ENCODE results near the gene ZFTA.

Gene ZFTA

DNA sequence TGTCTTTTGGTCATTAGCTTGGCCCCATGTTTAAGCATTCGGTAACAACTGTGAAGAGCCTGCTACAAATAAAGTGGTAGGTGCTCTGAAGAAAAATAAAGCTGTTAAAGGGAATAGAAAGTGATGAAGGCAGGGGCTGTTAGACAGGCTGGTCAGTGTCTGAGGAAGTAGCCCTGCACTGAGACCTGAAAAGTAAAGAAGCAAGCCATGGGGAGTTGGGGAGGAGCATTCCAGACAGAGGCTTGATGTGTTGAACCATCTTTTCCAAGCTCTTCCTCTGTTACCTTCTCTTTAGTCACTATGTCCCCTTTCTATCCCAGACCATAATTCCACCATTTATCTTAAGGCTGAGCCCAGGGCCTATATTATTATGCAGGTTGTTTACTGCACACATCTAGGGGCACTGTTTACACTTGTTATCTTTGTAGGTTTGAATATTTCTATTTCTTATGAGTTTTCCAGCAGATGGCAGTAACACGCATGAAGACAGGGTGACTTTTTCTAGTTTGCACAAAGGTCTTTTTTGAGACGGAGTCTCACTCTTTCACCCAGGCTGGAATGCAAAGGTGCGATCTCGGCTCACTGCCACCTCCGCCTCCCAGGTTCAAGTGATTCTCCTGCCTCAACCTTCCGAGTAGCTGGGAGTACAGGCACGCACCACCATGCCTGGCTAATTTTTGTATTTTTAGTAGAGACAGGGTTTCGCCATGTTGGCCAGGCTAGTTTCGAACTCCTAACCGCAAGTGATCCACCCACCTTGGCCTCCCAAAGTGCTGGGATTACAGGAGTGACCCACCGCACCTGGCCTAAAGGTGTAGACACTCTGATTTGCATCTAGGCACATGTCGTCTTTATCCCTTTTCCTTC is 23.0 kb downstream of the ZFTA start:
- no peak for DNase-seq

DNA sequence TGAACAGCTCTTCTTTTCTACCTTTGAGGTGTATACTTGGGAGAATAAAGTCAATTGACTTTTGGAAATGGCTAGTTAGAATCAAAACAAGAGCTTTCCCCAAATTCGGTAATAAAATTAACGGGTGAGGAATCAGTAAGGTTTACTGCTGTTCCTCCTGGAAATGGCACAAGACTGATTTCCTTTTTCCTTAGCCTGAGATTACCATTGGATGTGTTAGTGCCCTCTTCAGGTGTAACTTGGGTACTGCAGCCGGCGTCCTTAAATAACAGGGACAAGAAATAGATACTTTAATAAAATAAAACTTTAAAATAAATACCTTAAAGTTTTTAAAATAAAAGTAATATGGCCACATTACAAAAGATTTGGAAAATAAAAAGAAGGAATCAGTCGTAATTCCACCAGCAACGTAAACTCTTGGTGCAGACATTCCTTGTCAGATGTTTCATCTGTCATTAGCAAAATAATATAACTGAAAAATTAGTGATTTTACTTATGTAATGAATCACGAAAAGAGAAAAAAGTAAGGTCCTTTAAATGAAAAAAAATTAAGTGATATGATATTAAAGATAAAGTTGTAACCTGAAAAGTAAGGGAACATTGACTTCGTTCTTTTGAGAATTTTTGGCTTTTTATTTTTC is 29.7 kb downstream of the ZFTA start:
- peak; percentile 36 for DNase-seq

DNA sequence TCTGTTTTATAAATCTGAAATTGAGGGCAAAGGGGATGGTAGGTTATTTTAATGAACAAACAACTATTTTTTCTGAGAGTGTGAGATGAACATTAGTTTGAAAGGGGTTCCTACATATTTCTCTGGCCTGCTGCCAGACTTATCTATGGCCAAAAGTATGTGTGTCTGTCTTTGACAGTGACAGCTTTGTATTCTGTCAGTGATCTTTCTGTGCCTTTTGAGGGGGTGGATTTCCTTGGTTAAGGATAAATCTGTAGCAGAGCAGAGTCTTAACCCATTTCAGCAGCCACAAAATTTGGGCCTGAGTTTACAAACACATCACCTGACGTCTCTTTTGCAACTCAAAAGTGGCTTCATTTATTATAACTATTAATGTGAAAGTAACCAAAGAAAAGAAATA is 30.9 kb downstream of the ZFTA start:
- DNase-seq = no peak

DNA sequence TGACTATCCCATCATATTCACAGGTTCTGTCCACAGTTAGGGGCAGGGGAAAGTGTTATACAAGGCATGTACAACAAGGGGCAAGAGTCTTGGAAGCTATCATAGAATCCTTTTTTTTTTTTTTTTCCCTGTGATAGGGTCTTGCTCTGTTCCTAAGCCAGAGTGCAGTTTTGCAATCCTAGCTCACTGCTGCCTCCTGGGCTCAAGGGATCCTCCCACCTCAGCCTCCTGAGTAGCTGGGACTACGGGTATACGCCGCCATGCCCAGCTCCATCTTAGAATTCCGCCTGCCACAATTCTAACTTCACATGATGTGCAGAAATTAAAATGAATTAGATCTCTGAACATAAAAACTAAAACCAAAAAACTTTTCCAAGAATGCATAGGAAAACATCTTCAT is 31.7 kb downstream of the ZFTA start:
- no peak for DNase-seq

DNA sequence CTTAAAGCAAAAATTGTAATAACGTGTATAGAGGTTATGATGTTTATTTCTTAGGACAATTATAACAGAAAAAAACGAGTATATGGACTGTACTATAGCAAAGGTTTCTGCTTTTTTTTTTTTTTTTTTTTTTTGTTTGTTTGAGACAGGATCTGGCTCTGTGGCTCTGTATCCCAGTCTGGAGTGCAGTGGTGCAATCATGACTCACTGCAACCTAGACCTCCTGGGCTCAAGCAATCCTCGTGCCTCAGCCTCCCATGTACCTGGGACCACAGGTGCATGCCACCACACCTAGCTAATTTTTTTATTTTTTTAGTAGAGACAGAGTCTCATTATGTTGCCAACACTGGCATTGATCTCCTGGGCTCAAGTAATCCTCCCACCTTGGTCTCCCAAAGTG is 39.2 kb downstream of the ZFTA start:
- no peak for DNase-seq

DNA sequence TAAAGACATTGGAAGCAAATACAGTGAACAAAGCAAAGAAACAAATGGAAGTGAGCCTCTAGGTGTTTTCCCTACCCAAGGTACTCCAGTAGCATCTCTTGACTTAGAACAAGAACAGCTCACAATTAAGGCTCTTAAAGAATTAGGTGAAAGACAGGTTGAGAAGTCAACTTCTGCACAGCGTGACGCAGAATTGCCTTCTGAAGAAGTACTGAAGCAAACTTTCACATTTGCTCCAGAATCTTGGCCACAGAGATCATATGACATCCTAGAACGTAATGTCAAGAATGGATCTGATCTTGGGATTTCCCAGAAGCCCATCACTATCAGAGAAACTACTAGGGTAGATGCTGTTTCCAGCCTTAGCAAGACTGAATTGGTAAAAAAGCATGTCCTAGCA is 48.0 kb downstream of the ZFTA start:
- DNase-seq = no peak

DNA sequence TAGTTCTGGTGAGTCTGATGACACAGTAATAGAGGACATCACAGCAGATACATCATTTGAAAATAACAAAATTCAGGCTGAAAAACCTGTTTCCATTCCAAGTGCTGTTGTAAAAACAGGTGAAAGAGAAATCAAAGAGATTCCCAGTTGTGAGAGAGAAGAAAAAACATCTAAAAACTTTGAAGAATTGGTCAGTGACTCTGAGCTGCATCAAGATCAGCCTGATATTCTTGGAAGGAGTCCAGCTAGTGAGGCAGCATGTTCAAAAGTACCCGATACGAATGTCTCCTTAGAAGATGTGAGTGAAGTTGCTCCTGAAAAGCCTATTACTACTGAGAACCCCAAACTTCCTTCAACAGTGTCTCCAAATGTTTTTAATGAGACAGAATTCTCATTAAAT is 48.6 kb downstream of the ZFTA start:
- DNase-seq = no peak

DNA sequence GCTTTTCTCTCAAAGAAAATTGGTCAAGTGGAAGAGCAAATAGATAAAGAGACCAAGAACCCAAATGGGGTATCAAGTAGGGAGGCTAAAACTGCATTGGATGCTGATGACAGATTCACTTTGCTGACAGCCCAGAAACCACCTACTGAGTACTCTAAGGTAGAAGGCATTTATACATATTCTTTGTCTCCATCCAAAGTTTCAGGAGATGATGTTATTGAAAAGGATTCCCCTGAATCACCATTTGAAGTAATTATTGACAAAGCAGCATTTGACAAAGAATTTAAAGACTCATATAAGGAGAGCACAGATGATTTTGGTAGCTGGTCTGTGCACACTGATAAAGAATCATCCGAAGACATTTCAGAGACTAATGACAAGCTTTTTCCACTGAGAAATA is 49.6 kb downstream of the ZFTA start:
- no peak for DNase-seq
